Spinal cord (tissue), 10 donors: ENCODE results near the gene SNRPA1. TPM values are rescaled to one million over a fixed set of nuclear protein-coding genes. Genes with fewer than 3 reads are reported as not detected.

Source experiments
- DNase-seq, 6 donors: peaks; one replicate each; pipeline versions ENCODE4 v3.0.0 to v3.0.0-alpha.2; 2013 to 2015; ENCODE audit warnings: low spot score in 6 of 6, low read depth in 4 of 6
- H3K27ac ChIP-seq: one replicate; pipeline ENCODE4 v1.5.1; 2013; ENCODE audit warnings: low read depth, low read length, control low read depth
- H3K27me3 ChIP-seq: one replicate; pipeline ENCODE4 v1.6.1; 2013; ENCODE audit warnings: low read length; ENCODE audit not compliant: control insufficient read depth, insufficient read depth
- H3K36me3 ChIP-seq: one replicate; pipeline ENCODE4 v1.6.1; 2013; ENCODE audit warnings: low read length; ENCODE audit not compliant: control insufficient read depth, insufficient read depth
- H3K4me1 ChIP-seq: one replicate; pipeline ENCODE4 v1.6.1; 2013; ENCODE audit warnings: low read length; ENCODE audit not compliant: control insufficient read depth, insufficient read depth
- H3K4me3 ChIP-seq: one replicate; pipeline ENCODE4 v1.5.1; 2013; ENCODE audit warnings: low read depth, low read length, control low read depth
- H3K9me3 ChIP-seq: one replicate; pipeline ENCODE4 v1.6.1; 2013; ENCODE audit warnings: low read length; ENCODE audit not compliant: control insufficient read depth, insufficient read depth
- WGBS: methylation state at CpG from one replicate; pipeline ENCODE4 v1.1.5; 2013; ENCODE audit warnings: missing lambda C conversion rate; ENCODE audit not compliant: insufficient coverage; 5-methylcytosine and 5-hydroxymethylcytosine counted together
- polyA plus RNA-seq, 2 donors: library from polyadenylated mRNA; unstranded; fragments of 120-200 nt; gene quantifications; one replicate each; pipeline ENCODE4 v1.2.1, GENCODE V29; 2013; ENCODE audit not compliant: insufficient read length in 2 of 2
- total RNA-seq, 2 donors: library from RNA; depleted of rRNA in 1 of 2; stranded (reverse); fragments of 120-200 nt in 1 of 2; fragments of >200 nt in 1 of 2; gene quantifications; one replicate each; pipeline versions ENCODE4 v1.2.3 to v1.2.4, GENCODE V29; 2013 to 2014
- donor health status: healthy.

Gene SNRPA1
- total and polyA plus RNA-seq, 4 donors, result 23.6 to 53.9 (median 37.1) TPM

DNA sequence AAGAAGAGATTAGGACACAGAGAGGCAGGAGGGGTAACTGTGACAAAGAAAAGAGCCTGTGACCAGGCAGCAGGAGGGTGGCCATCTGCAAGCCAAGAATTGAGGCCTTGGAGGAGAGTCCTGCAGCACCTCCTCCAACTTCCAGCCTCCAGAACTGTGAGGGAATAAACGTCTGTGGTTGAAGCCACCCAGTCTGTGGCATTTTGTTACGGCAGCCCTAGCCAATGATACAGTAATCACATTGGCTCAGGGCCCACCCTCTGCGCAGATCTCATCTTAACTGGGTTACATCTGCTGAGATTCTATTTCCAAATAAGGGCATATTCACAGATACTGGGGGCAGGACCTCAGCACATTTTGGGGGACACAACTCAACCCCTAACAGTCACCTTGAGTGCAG lies 29.0 kb downstream of the SNRPA1 start:
- Histone ChIP-seq H3K27me3 (no peaks in the 10 kb centered on the region), H3K9me3 (no peaks in the 10 kb centered on the region), H3K36me3 (peaks cover 22% of the 10 kb centered on the region), H3K4me1 (no peaks in the 10 kb centered on the region), H3K4me3 (no peak overlapping the region), H3K27ac (no peak overlapping the region)
- 53% methylated on average over 3 of the region's 3 CpGs for WGBS
- DNase-seq, result no peak

- 89% methylated on average over 15 of the region's 17 CpGs for WGBS
- no peak overlapping the region for H3K4me3 ChIP-seq
- H3K27me3 ChIP-seq, result no peaks in the 10 kb centered on the region
- H3K36me3 ChIP-seq, result peaks cover 12% of the 10 kb centered on the region
- H3K9me3 ChIP-seq, result no peaks in the 10 kb centered on the region
- H3K27ac ChIP-seq, result no peak overlapping the region
- no peaks in the 10 kb centered on the region for H3K4me1 ChIP-seq
- no peak for DNase-seq
These were observed 30.0 kb downstream of the SNRPA1 start for GRCh38 chr15:101264911-101265641.

DNA sequence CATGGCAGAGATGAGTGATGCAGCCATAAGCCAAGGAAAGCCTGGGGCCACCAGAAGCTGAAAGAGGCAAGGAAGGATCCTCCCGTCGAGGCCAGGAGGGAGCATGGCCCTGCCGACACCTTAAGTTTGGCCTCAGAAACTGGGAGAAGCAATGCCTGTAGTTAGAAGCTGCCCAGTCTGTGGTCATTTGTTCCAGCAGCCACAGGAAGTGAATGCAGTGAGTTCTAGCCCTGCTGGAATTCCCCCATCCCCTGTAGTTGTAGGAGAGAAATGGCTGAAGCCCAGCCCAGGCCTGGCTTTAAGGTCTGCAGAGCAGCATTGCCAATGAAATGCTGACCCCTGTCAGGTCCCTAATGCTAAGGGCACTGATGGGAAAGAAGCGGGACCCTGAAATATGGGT lies 31.0 kb downstream of the SNRPA1 start:
- no peak overlapping the region for H3K27ac ChIP-seq
- H3K27me3 ChIP-seq, result no peaks in the 10 kb centered on the region
- DNase-seq, result no peak
- H3K36me3 ChIP-seq, result peaks cover 3% of the 10 kb centered on the region
- H3K9me3 ChIP-seq, result no peaks in the 10 kb centered on the region
- 100% methylated on average over 4 of the region's 4 CpGs for WGBS
- no peaks in the 10 kb centered on the region for H3K4me1 ChIP-seq
- no peak overlapping the region for H3K4me3 ChIP-seq

DNA sequence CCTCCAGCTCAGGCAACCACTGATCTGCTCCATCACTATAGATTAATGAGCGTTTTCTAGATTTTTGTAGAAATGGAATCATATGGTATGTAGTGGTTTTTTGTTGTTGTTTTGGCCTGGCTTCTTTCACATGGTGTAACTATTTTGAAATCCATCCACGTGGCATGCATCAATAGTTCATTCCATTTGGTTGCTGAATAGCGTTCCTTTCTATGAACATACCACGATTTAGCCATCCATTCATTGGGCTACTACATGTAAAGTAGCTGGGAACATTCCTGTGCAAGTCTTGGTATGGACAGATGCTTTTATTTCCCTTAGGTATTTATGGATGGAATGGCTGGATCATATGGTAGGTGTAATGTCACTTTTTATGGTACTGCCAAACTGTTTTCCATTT lies 32.5 kb downstream of the SNRPA1 start:
- H3K9me3 ChIP-seq, result no peaks in the 10 kb centered on the region
- WGBS, result no CpG with 5 or more reads among the region's 4 CpGs

GRCh38 chr15:101258238-101259144 lies 36.6 kb downstream of the SNRPA1 start:
- WGBS, result 32% methylated on average over 4 of the region's 11 CpGs
- H3K27ac ChIP-seq, result no peak overlapping the region
- DNase-seq, result peak in 4 of 6 donors; percentile 57 to 94 (median 78)
- no peaks in the 10 kb centered on the region for H3K27me3 ChIP-seq
- H3K9me3 ChIP-seq, result no peaks in the 10 kb centered on the region
- no peaks in the 10 kb centered on the region for H3K36me3 ChIP-seq
- H3K4me1 ChIP-seq, result no peaks in the 10 kb centered on the region
- H3K4me3 ChIP-seq, result no peak overlapping the region

More for the DNA sequence above, 32.5 kb downstream of the SNRPA1 start:
- no peak for DNase-seq
- H3K4me3 ChIP-seq, result no peak overlapping the region
- peaks cover 3% of the 10 kb centered on the region for H3K36me3 ChIP-seq
- H3K27ac ChIP-seq, result no peak overlapping the region
- H3K4me1 ChIP-seq, result no peaks in the 10 kb centered on the region
- no peaks in the 10 kb centered on the region for H3K27me3 ChIP-seq

DNA sequence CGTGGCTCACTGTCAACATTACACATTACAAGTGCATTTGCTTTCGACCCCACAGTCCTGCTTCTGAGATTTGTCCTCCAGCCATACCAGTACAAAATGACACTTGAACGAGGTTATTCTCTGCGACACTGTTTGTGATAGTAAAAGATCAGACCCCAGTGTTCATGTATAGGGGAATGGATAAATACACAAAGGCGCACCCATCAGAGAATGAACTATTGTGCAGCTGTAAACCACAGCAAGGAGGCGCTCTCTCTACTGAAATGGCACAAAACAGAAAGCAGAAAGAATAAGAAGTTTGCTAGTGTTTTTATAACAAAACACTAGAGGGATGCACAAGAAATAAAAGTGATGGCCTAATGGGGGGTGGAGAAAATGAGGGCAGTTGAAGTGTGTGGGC lies 38.3 kb downstream of the SNRPA1 start:
- 83% methylated on average over 3 of the region's 6 CpGs for WGBS
- H3K4me1 ChIP-seq, result no peaks in the 10 kb centered on the region
- no peak for DNase-seq
- no peak overlapping the region for H3K27ac ChIP-seq
- no peaks in the 10 kb centered on the region for H3K27me3 ChIP-seq
- H3K9me3 ChIP-seq, result no peaks in the 10 kb centered on the region
- no peaks in the 10 kb centered on the region for H3K36me3 ChIP-seq
- no peak overlapping the region for H3K4me3 ChIP-seq

DNA sequence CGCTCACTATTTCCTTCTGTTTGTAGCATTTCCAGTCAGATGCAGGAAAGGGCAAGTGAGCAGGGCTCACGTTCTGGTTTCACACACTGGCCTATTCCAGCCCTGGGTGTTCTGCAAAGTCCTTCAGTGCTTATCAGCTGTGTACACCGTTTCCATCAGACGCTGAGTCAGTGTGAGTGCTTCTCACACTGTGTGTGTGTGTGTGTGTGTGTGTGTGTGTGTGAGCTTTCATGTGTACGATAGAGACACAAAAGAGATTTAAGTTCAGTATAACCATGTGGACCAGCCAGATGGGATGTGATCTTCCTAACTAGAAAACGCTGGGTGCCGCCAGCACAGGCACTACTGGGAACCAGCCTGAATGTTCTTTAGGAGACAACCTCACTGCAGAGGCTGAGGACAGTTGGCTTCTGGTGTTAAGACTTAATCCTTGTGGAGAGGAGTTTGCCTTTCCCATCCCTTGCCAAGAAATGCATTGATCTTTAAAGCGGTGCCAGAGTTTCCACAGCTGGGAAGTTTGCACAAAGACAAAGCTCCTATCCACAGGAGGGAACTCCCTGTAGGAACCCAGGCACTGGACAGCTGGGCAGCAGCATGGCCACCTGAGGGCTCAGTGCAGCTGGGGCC lies 39.3 kb downstream of the SNRPA1 start:
- H3K4me3 ChIP-seq, result no peak overlapping the region
- no peaks in the 10 kb centered on the region for H3K36me3 ChIP-seq
- no peaks in the 10 kb centered on the region for H3K9me3 ChIP-seq
- no peaks in the 10 kb centered on the region for H3K27me3 ChIP-seq
- DNase-seq, result peak in 2 of 6 donors; percentile 49 to 69
- H3K27ac ChIP-seq, result peak overlapping the region; percentile 3
- WGBS, result 52% methylated on average over 8 of the region's 8 CpGs
- H3K4me1 ChIP-seq, result peaks cover 2% of the 10 kb centered on the region

GRCh38 chr15:101255051-101255395 lies 40.0 kb downstream of the SNRPA1 start:
- Histone ChIP-seq H3K4me3 (no peak overlapping the region), H3K27me3 (no peaks in the 10 kb centered on the region), H3K9me3 (no peaks in the 10 kb centered on the region), H3K4me1 (peaks cover 4% of the 10 kb centered on the region), H3K36me3 (no peaks in the 10 kb centered on the region), H3K27ac (no peak overlapping the region)
- DNase-seq, result no peak
- WGBS, result 83% methylated on average over 2 of the region's 5 CpGs

DNA sequence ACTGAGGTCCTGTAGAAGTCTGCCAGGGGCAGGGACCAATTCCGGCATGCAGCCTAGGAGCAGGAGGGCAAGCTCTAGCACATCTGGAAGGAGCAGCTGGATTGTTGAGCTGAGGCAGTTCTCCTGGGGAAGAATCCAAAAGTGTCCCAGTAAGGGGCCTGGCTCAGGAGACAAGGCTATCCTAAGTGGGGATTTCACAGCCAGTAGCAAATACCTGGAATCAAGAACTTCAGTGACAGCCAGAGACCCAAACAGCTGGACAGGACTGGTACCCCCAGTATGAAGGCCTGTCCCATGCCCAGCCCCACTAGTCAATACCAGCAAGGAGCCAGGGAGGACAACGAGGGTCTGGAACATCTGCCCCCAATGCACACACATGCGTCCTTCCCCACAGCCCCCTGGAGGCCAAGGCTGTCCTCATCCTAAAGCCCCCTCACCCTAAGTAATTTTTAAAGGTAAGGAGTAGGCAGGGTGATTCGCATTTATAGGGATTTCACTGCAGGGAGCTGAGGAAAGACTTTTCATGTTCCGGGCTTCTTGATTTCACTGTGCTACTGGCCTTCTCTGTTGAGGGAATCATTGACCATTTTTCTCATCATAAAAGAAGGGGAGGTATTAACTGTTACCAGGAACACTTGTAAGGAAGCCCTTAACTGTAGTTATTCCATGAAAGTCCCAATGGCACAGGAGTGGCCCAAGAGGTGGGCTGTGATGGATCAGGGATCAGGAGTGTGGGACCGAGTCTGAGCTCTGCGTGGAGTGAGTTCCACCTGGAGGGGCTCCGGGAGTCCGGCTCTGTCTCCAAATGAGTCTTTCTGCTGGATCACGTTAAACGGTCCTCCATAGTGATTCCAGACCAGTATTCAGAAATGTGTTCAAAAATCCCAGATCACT lies 40.6 kb downstream of the SNRPA1 start:
- Histone ChIP-seq H3K4me3 (no peak overlapping the region), H3K27ac (no peak overlapping the region), H3K36me3 (no peaks in the 10 kb centered on the region), H3K9me3 (no peaks in the 10 kb centered on the region), H3K4me1 (peaks cover 10% of the 10 kb centered on the region), H3K27me3 (no peaks in the 10 kb centered on the region)
- WGBS, result 92% methylated on average over 7 of the region's 11 CpGs
- no peak for DNase-seq
